Lung (tissue), 12 donors: ENCODE data around the gene EDEM2. TPM values are rescaled to one million over a fixed set of nuclear protein-coding genes. Genes with fewer than 3 reads are reported as not detected.
"Not testable (repeated sequence)": the region's sequence is repeated elsewhere in the genome, so short reads cannot be mapped to it uniquely, and the experiment has no call there.

Source experiments
- ATAC-seq: fragments of 200-7000 bp; cut with Tn5 transposase; one replicate; pipeline ENCODE4 v1.9.1; 2020; ENCODE audit warnings: moderate number of reproducible peaks; ENCODE audit not compliant: insufficient read depth, low FRiP score
- DNase-seq, 3 donors: peaks; one replicate each; pipeline ENCODE4 v3.0.0-alpha.2; 2013 to 2017
- H3K27ac ChIP-seq, 2 donors: one replicate each; pipeline ENCODE4 v1.5.1; 2013; ENCODE audit warnings: mild to moderate bottlenecking in 2 of 2, moderate library complexity in 2 of 2, control low read depth in 1 of 2, inconsistent platforms in 1 of 2, low read depth in 1 of 2, low read length in 1 of 2
- H3K27me3 ChIP-seq, 3 donors: one replicate each; pipeline ENCODE4 v1.5.1; 2013; ENCODE audit warnings: low read length in 2 of 3; ENCODE audit not compliant: control insufficient read depth in 3 of 3, insufficient read depth in 3 of 3
- H3K36me3 ChIP-seq, 4 donors: one replicate each; pipeline ENCODE4 v1.5.1; 2013; ENCODE audit warnings: low read length in 4 of 4, mild to moderate bottlenecking in 1 of 4, moderate library complexity in 1 of 4; ENCODE audit not compliant: control insufficient read depth in 4 of 4, insufficient read depth in 4 of 4
- H3K4me1 ChIP-seq, 5 donors: one replicate each; pipeline ENCODE4 v1.5.1; 2013; ENCODE audit warnings: low read length in 5 of 5, mild to moderate bottlenecking in 2 of 5, moderate library complexity in 1 of 5; ENCODE audit not compliant: control insufficient read depth in 5 of 5, insufficient read depth in 5 of 5
- H3K4me3 ChIP-seq: one replicate; pipeline ENCODE4 v1.5.1; 2013; ENCODE audit warnings: mild to moderate bottlenecking, control low read depth, moderate library complexity
- H3K9ac ChIP-seq, 2 donors: one replicate each; pipeline ENCODE4 v1.5.1; 2013; ENCODE audit warnings: low read length in 2 of 2, control low read depth in 1 of 2; ENCODE audit not compliant: insufficient read depth in 1 of 2
- H3K9me3 ChIP-seq, 4 donors: one replicate each; pipeline ENCODE4 v1.5.1; 2013; ENCODE audit warnings: low read length in 3 of 4, mild to moderate bottlenecking in 1 of 4, moderate library complexity in 1 of 4; ENCODE audit not compliant: control insufficient read depth in 4 of 4, insufficient read depth in 3 of 4
- CTCF ChIP-seq: IDR thresholded peaks from 2 replicates; pipeline ENCODE4 v1.5.1; 2012; ENCODE audit warnings: mild to moderate bottlenecking; ENCODE audit errors: control extremely low read depth, extremely low read depth
- WGBS, 2 donors: extraction: QIAGEN DNeasy Blood & Tissue Kit; methylation state at CpG; one replicate each; pipeline ENCODE4 v1.1.7; 2013; 5-methylcytosine and 5-hydroxymethylcytosine counted together
- polyA plus RNA-seq, 2 donors: library from polyadenylated mRNA; stranded (reverse); fragments of 200-250 nt; gene quantifications; one replicate each; pipeline ENCODE4 v1.2.1, GENCODE V29; 2013
- total RNA-seq, 2 donors: library from RNA; depleted of rRNA in 1 of 2; stranded (reverse); fragments of >200 nt in 1 of 2; gene quantifications; one replicate each; pipeline ENCODE4 v1.2.1, GENCODE V29; 2014 to 2021
- donor health status: control.
- donor health status: control.
- donor health status: Bipolar disorder and iron deficiency.
- donor health status: healthy.
- donor health status: DM: yes; HTN: yes; CAD: no.

Gene EDEM2
- total and polyA plus RNA-seq, 4 donors, result 19.4 to 51.6 (median 34.2) TPM

GRCh38 chr20:35171438-35171752 lies 24.3 kb upstream of the EDEM2 start:
- Histone ChIP-seq H3K9ac (no peak overlapping the region), H3K9me3 (no peaks in the 10 kb centered on the region), H3K4me3 (no peak overlapping the region), H3K27me3 (no peaks in the 10 kb centered on the region), H3K4me1 (peaks cover 0 to 14% (median 4%) of the 10 kb centered on the region in 5 donors), H3K36me3 (peaks cover 0 to 5% (median 1%) of the 10 kb centered on the region in 4 donors), H3K27ac (peak overlapping the region in 1 of 2 donors; percentile 71)
- no peak for TF ChIP-seq CTCF
- no peak for DNase-seq
- ATAC-seq, result no peak
- WGBS, 2 donors, result 70 to 89% methylated on average over 1 of the region's 1 CpG

- ATAC-seq, H3K9ac ChIP-seq, DNase-seq, H3K36me3 ChIP-seq, H3K4me3 ChIP-seq, H3K9me3 ChIP-seq, H3K27ac ChIP-seq, H3K27me3 ChIP-seq: not testable (repeated sequence)
- H3K4me1 ChIP-seq, result peaks cover 0 to 18% (median 5%) of the 10 kb centered on the region in 5 donors
- 89 to 95% methylated on average over 4 of the region's 4 CpGs for WGBS, 2 donors
Measured at GRCh38 chr20:35168701-35169409, 21.7 kb upstream of the EDEM2 start.

- no peak for TF ChIP-seq CTCF
- peaks cover 0 to 18% (median 5%) of the 10 kb centered on the region in 5 donors for H3K4me1 ChIP-seq
- ATAC-seq (no peak), DNase-seq (no peak)
- H3K9ac ChIP-seq, result no peak overlapping the region
- H3K9me3 ChIP-seq, result no peaks in the 10 kb centered on the region
- H3K27ac ChIP-seq, result no peak overlapping the region
- WGBS, 2 donors, result 94 to 100% methylated on average over 1 of the region's 1 CpG
- H3K4me3 ChIP-seq, result no peak overlapping the region
- no peaks in the 10 kb centered on the region for H3K36me3 ChIP-seq
- no peaks in the 10 kb centered on the region for H3K27me3 ChIP-seq
Measured at GRCh38 chr20:35167787-35168186, 20.7 kb upstream of the EDEM2 start.

- WGBS, 2 donors, result 15 to 32% methylated on average over 5 of the region's 5 CpGs
- Histone ChIP-seq H3K27me3 (no peaks in the 10 kb centered on the region), H3K4me1 (peaks cover 0 to 7% (median 4%) of the 10 kb centered on the region in 5 donors), H3K36me3 (no peaks in the 10 kb centered on the region), H3K4me3 (no peak overlapping the region), H3K9ac (no peak overlapping the region), H3K9me3 (no peaks in the 10 kb centered on the region), H3K27ac (peak overlapping the region in 1 of 2 donors; percentile 39)
- TF ChIP-seq CTCF, result no peak
- ATAC-seq (peak; percentile 81), DNase-seq (peak; percentile 47 to 79 (median 70))
Measured at GRCh38 chr20:35166242-35166830, 19.2 kb upstream of the EDEM2 start.
